Measurements from ENCODE around the gene KCNAB3. TPM values are rescaled to one million over a fixed set of nuclear protein-coding genes. Genes with fewer than 3 reads are reported as not detected.

Gene KCNAB3
- total and polyA plus RNA-seq, 9 of the 15 experiments (the other 6 are each of a cell fraction or from before 2014, with no cell fraction given), result 0.03 to 2.5 (median 1.1) TPM

GRCh38 chr17:7931709-7932482, 2.2 kb upstream of the KCNAB3 start, which contains the start of the genes CNTROB and TRAPPC1 (continued):
- peak; percentile 97 to 98 for TF ChIP-seq NRF1 (conservative IDR thresholded peaks at IDR 0.05 in 1 of 2, IDR thresholded peaks at IDR 0.05 in 1 of 2)
- peak; percentile 54 for TF ChIP-seq CCNT2 (IDR thresholded peaks at IDR 0.05; ENCODE audit: borderline replicate concordance, extremely low read depth, insufficient read length, low read depth, low read length)
- peak; percentile 44 for TF ChIP-seq TBP (optimal IDR thresholded peaks at IDR 0.05; ENCODE audit: low read depth, low read length)
- TF ChIP-seq, protein P1, sequence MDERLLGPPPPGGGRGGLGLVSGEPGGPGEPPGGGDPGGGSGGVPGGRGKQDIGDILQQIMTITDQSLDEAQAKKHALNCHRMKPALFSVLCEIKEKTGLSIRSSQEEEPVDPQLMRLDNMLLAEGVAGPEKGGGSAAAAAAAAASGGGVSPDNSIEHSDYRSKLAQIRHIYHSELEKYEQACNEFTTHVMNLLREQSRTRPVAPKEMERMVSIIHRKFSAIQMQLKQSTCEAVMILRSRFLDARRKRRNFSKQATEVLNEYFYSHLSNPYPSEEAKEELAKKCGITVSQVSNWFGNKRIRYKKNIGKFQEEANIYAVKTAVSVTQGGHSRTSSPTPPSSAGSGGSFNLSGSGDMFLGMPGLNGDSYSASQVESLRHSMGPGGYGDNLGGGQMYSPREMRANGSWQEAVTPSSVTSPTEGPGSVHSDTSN (CRISPR knock-in tag; IDR thresholded peaks at IDR 0.05; ENCODE audit: low read depth), result no peak
- TF ChIP-seq, protein P1 (tag; conservative IDR thresholded peaks at IDR 0.05; ENCODE audit: low read depth), result peak; percentile 70
- TF ChIP-seq RAD51 (IDR thresholded peaks at IDR 0.05; ENCODE audit: borderline replicate concordance, low read depth), result no peak
- no peak for TF ChIP-seq NR2C2 (CRISPR knock-in tag; IDR thresholded peaks at IDR 0.05)
- peak; percentile 86 for TF ChIP-seq NR2C2 (tag; IDR thresholded peaks at IDR 0.05)
- no peak for TF ChIP-seq GATAD2B (IDR thresholded peaks at IDR 0.05; ENCODE audit: borderline replicate concordance)
- TF ChIP-seq E2F6 (IDR thresholded peaks at IDR 0.05; ENCODE audit: borderline replicate concordance in 1 of 2, extremely low read depth in 1 of 2, insufficient read depth in 1 of 2, insufficient read length in 1 of 2, low read depth in 1 of 2, low read length in 1 of 2, poor library complexity in 1 of 2, severe bottlenecking in 1 of 2), result peak; percentile 29 to 43
- no peak for TF ChIP-seq CBX8 (IDR thresholded peaks at IDR 0.05; ENCODE audit: borderline replicate concordance, extremely low read depth, low read depth, low read length, poor library complexity, severe bottlenecking)
- TF ChIP-seq KDM4B (IDR thresholded peaks at IDR 0.05; ENCODE audit: borderline replicate concordance in 2 of 2, low read depth in 1 of 2), result no peak
- TF ChIP-seq, protein P2, sequence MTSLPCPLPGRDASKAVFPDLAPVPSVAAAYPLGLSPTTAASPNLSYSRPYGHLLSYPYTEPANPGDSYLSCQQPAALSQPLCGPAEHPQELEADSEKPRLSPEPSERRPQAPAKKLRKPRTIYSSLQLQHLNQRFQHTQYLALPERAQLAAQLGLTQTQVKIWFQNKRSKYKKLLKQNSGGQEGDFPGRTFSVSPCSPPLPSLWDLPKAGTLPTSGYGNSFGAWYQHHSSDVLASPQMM (CRISPR knock-in tag; IDR thresholded peaks at IDR 0.05), result no peak
- TF ChIP-seq NKRF (IDR thresholded peaks at IDR 0.05; ENCODE audit: borderline replicate concordance), result peak; percentile 68; the same call in 1 of the 2 replicates
- TF ChIP-seq PTTG1 (tag; IDR thresholded peaks at IDR 0.05; ENCODE audit: low read depth), result no peak
- TF ChIP-seq ELF1 (tag; IDR thresholded peaks at IDR 0.05), result peak; percentile 84
- TF ChIP-seq SAP30 (IDR thresholded peaks at IDR 0.05; ENCODE audit: borderline replicate concordance, insufficient read depth, low read depth, low read length, poor library complexity, severe bottlenecking), result peak; percentile 37
- peak; percentile 47 for TF ChIP-seq PHF20 (IDR thresholded peaks at IDR 0.05; ENCODE audit: partially characterized antibody)

All from K562 (cell line).